SKM-1 (cell line): ENCODE data around the gene WWOX.
"Not testable (repeated sequence)": the region's sequence is repeated elsewhere in the genome, so short reads cannot be mapped to it uniquely, and the experiment has no call there.

Experiments
- DNase-seq: peaks from one replicate; lab custom pipeline; 2025; ENCODE audit not compliant: unreplicated experiment; lab: John Stamatoyannopoulos, UW

Gene WWOX

GRCh38 chr16:78667675-78668074, 568.2 kb downstream of the WWOX start:
- no peak for DNase-seq

- DNase-seq: no peak
Observed at GRCh38 chr16:78668393-78668792, 568.9 kb downstream of the WWOX start.

- no peak for DNase-seq
Observed at GRCh38 chr16:78669994-78670393, 570.5 kb downstream of the WWOX start.

GRCh38 chr16:78672779-78673556, 573.5 kb downstream of the WWOX start:
- DNase-seq: no peak

GRCh38 chr16:78673884-78674283, 574.4 kb downstream of the WWOX start:
- DNase-seq: no peak

- DNase-seq: no peak
Observed at GRCh38 chr16:78675312-78675711, 575.9 kb downstream of the WWOX start.

- no peak for DNase-seq
Observed at GRCh38 chr16:78675951-78676792, 576.7 kb downstream of the WWOX start.

GRCh38 chr16:78677181-78677731, 577.8 kb downstream of the WWOX start:
- DNase-seq: no peak

- DNase-seq: no peak
Observed at GRCh38 chr16:78679546-78679945, 580.1 kb downstream of the WWOX start.

GRCh38 chr16:78681743-78682142, 582.3 kb downstream of the WWOX start:
- DNase-seq: no peak

GRCh38 chr16:78684030-78684611, 584.7 kb downstream of the WWOX start:
- DNase-seq: no peak

- no peak for DNase-seq
Observed at GRCh38 chr16:78684655-78685375, 585.4 kb downstream of the WWOX start.

- DNase-seq: no peak
Observed at GRCh38 chr16:78686601-78687000, 587.1 kb downstream of the WWOX start.

- no peak for DNase-seq
Observed at GRCh38 chr16:78689028-78689427, 589.6 kb downstream of the WWOX start.

- no peak for DNase-seq
Observed at GRCh38 chr16:78689536-78689935, 590.1 kb downstream of the WWOX start.

GRCh38 chr16:78690510-78690909, 591.1 kb downstream of the WWOX start:
- no peak for DNase-seq

- DNase-seq: not testable (repeated sequence)
Observed at GRCh38 chr16:78691746-78692145, 592.3 kb downstream of the WWOX start.

GRCh38 chr16:78693496-78693895, 594.0 kb downstream of the WWOX start:
- no peak for DNase-seq

- DNase-seq: no peak
Observed at GRCh38 chr16:78694414-78694813, 595.0 kb downstream of the WWOX start.

GRCh38 chr16:78695391-78695790, 595.9 kb downstream of the WWOX start:
- DNase-seq: no peak

- DNase-seq: no peak
Observed at GRCh38 chr16:78696797-78697196, 597.3 kb downstream of the WWOX start.
